ENCODE measurements around the gene MAPT. TPM values are rescaled to one million over a fixed set of nuclear protein-coding genes. Genes with fewer than 3 reads are reported as not detected.

MAPT gene
- total RNA-seq, 1 experiment from 2014 or later: 0.06 TPM

- no peak for DNase-seq (ENCODE audit: low read depth)
These were observed 155.3 kb downstream of the MAPT start for GRCh38 chr17:46049656-46050055.

GRCh38 chr17:46053911-46054534 is 159.7 kb downstream of the MAPT start:
- no peak for DNase-seq (ENCODE audit: low read depth)

- no peak for DNase-seq (ENCODE audit: low read depth)
These were observed 162.5 kb downstream of the MAPT start for GRCh38 chr17:46056800-46057304.

- DNase-seq (ENCODE audit: low read depth): no peak
These were observed 163.0 kb downstream of the MAPT start for GRCh38 chr17:46057366-46057765.

GRCh38 chr17:46059486-46059885 is 165.1 kb downstream of the MAPT start:
- no peak for DNase-seq (ENCODE audit: low read depth)

GRCh38 chr17:46060461-46060860 is 166.1 kb downstream of the MAPT start:
- no peak for DNase-seq (ENCODE audit: low read depth)

- DNase-seq (ENCODE audit: low read depth): no peak
These were observed 167.1 kb downstream of the MAPT start for GRCh38 chr17:46061435-46061834.

GRCh38 chr17:46063241-46063640 is 168.9 kb downstream of the MAPT start:
- peak; percentile 27 for DNase-seq (ENCODE audit: low read depth)

- no peak for DNase-seq (ENCODE audit: low read depth)
These were observed 170.1 kb downstream of the MAPT start for GRCh38 chr17:46064460-46064859.

GRCh38 chr17:46071796-46072195 is 177.4 kb downstream of the MAPT start:
- DNase-seq (ENCODE audit: low read depth): no peak

GRCh38 chr17:46072998-46073397 is 178.6 kb downstream of the MAPT start:
- DNase-seq (ENCODE audit: low read depth): peak; percentile 6

GRCh38 chr17:46074540-46074939 is 180.2 kb downstream of the MAPT start:
- DNase-seq (ENCODE audit: low read depth): no peak

Other genes starting within 250 kb of the MAPT start
- gene CRHR1, start 110.2 kb upstream of the MAPT start, total RNA-seq (2014; rRNA removed; shearing (Covaris generic)): 0.63 TPM in 1 of 2 replicates, not detected in the other
- gene SPPL2C, start 49.7 kb upstream of the MAPT start, total RNA-seq (2014; rRNA removed; shearing (Covaris generic)): not detected in 2 replicates
- not detected in 2 replicates for gene STH, start 104.7 kb downstream of the MAPT start, total RNA-seq (2014; rRNA removed; shearing (Covaris generic))

Data from Daoy (cell line).